GM23338 (cell line): ENCODE measurements around the gene TOP1. TPM values are rescaled to one million over a fixed set of nuclear protein-coding genes. Genes with fewer than 3 reads are reported as not detected.

Source experiments
- ATAC-seq: fragments of 200-7000 bp; cut with Tn5 transposase; 3 replicates; pipeline ENCODE4 v1.9.1; 2020
- DNase-seq: peaks from one replicate; pipeline ENCODE4 v3.0.0-alpha.2; 2015; ENCODE audit warnings: low spot score
- H2AFZ ChIP-seq: fragments of 200-600 bp; sonication (generic); 2 replicates; pipeline ENCODE4 v1.8.0; 2016; ENCODE audit warnings: antibody characterized with exemption, mild to moderate bottlenecking, moderate library complexity
- H3F3A ChIP-seq: fragments of 200-600 bp; sonication (generic); replicated peaks from 2 replicates; pipeline ENCODE4 v1.8.0; 2017; ENCODE audit warnings: antibody characterized with exemption, mixed run types, low read depth
- H3K27ac ChIP-seq: fragments of 200-600 bp; sonication (generic); 2 replicates; pipeline ENCODE4 v1.6.1; 2016; ENCODE audit warnings: low read depth
- H3K27me3 ChIP-seq: fragments of 200-600 bp; sonication (generic); 2 replicates; pipeline ENCODE4 v1.8.0; 2016; ENCODE audit warnings: mild to moderate bottlenecking, mixed run types, moderate library complexity; ENCODE audit not compliant: insufficient read depth
- H3K36me3 ChIP-seq: fragments of 200-600 bp; sonication (generic); 2 replicates; pipeline ENCODE4 v1.8.0; 2016; ENCODE audit warnings: mild to moderate bottlenecking; ENCODE audit not compliant: insufficient read depth
- H3K4me1 ChIP-seq: fragments of 200-600 bp; sonication (generic); 2 replicates; pipeline ENCODE4 v1.8.0; 2016; ENCODE audit warnings: mild to moderate bottlenecking, moderate library complexity; ENCODE audit not compliant: insufficient read depth
- H3K4me2 ChIP-seq: fragments of 200-600 bp; sonication (generic); 2 replicates; pipeline ENCODE4 v1.7.1; 2017; ENCODE audit warnings: mixed run types
- H3K4me3 ChIP-seq: fragments of 200-600 bp; sonication (generic); 2 replicates; pipeline ENCODE4 v1.6.1; 2016; ENCODE audit warnings: mixed run types
- H3K79me2 ChIP-seq: fragments of 200-600 bp; sonication (generic); replicated peaks from 2 replicates; pipeline ENCODE4 v1.8.0; 2017; ENCODE audit warnings: mild to moderate bottlenecking; ENCODE audit not compliant: insufficient read depth
- H3K9me2 ChIP-seq: fragments of 200-600 bp; sonication (generic); 2 replicates; pipeline ENCODE4 v1.8.0; 2017; ENCODE audit not compliant: insufficient read depth
- H4K20me1 ChIP-seq: fragments of 200-600 bp; sonication (generic); replicated peaks from 2 replicates; pipeline ENCODE4 v1.8.0; 2017; ENCODE audit warnings: mild to moderate bottlenecking; ENCODE audit not compliant: insufficient read depth
- H3K27ac Mint-ChIP-seq: 2 replicates; pipeline ENCODE4 v1.8.0; 2020; ENCODE audit warnings: inconsistent platforms, mild to moderate bottlenecking, moderate library complexity, mixed read lengths
- H3K27me3 Mint-ChIP-seq: 3 replicates; pipeline ENCODE4 v1.8.0; 2022; ENCODE audit warnings: low read depth, mild to moderate bottlenecking, moderate library complexity, mixed read lengths, inconsistent platforms; ENCODE audit not compliant: insufficient read depth, poor library complexity
- H3K36me3 Mint-ChIP-seq: 3 replicates; pipeline ENCODE4 v1.8.0; 2021; ENCODE audit warnings: low read depth, mild to moderate bottlenecking, inconsistent platforms, moderate library complexity, mixed read lengths
- H3K4me1 Mint-ChIP-seq: 3 replicates; pipeline ENCODE4 v1.8.0; 2020; ENCODE audit warnings: mild to moderate bottlenecking, inconsistent platforms, mixed read lengths
- H3K4me3 Mint-ChIP-seq: 3 replicates; pipeline ENCODE4 v1.8.0; 2021; ENCODE audit warnings: moderate library complexity, mild to moderate bottlenecking, inconsistent platforms, mixed read lengths
- H3K9me3 Mint-ChIP-seq: 3 replicates; pipeline ENCODE4 v1.8.0; 2020; ENCODE audit warnings: moderate library complexity, mild to moderate bottlenecking, inconsistent platforms, mixed read lengths
- CREB1 ChIP-seq: fragments of 250-450 bp; sonication (Bioruptor Pico); IDR thresholded peaks from 2 replicates; pipeline ENCODE4 v1.5.0; 2020; ENCODE audit warnings: low read depth, mild to moderate bottlenecking, moderate library complexity
- NANOG ChIP-seq: IDR thresholded peaks from 2 replicates; pipeline ENCODE4 v1.6.1; 2016; ENCODE audit warnings: antibody characterized with exemption, borderline replicate concordance
- ZNF114 ChIP-seq: fragments of 250-450 bp; sonication (Bioruptor Pico); IDR thresholded peaks from 2 replicates; pipeline ENCODE4 v1.5.0; 2020; ENCODE audit warnings: mild to moderate bottlenecking, moderate library complexity
- polyA plus RNA-seq: library from polyadenylated mRNA; unstranded; fragments of >200 nt; fragmentation: Nextera tagmentation; extraction: Ambion mirVana; gene quantifications from 2 replicates; pipeline ENCODE4 v1.2.1, GENCODE V29; 2016
- total RNA-seq: library from RNA; depleted of rRNA; stranded (reverse); fragments of >200 nt; shearing (Covaris generic); gene quantifications from 2 replicates; pipeline ENCODE4 v1.2.3, GENCODE V29; 2014
- TF ChIP-seq, protein P1 (sequence below): IDR thresholded peaks from 2 replicates; pipeline ENCODE4 v1.6.1; 2016; ENCODE audit warnings: antibody characterized with exemption
- TF ChIP-seq, protein P2 (sequence below): IDR thresholded peaks from one replicate; pipeline ENCODE4 v1.6.1; 2018; ENCODE audit warnings: antibody characterized with exemption; ENCODE audit not compliant: unreplicated experiment
- TF ChIP-seq, protein P3 (sequence below): fragments of 250-450 bp; sonication (Bioruptor Pico); IDR thresholded peaks from 2 replicates; pipeline ENCODE4 v1.5.0; 2020; ENCODE audit warnings: mild to moderate bottlenecking, moderate library complexity

TOP1 gene
- total and polyA plus RNA-seq, 2 experiments from 2014 or later = 62.4 to 101 TPM

DNA sequence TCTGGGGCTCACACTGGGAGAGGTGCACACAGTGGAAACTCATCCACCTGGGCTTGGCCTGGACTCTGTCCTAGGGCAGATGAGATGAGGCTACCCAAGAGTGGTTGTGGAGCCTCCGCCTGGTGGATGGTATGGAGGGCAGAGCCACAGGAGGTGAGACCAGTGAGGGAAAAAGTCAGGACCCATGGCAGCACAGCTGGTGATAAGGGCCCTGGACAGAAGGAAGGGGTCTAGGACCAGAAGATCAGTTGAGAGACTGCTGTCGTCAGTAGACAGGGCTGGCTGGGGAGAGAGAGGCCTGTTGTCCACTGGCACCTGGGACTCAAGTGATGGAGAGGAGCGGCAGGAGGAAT lies 138.5 kb downstream of the TOP1 start (continued):
- TF ChIP-seq, protein P1, sequence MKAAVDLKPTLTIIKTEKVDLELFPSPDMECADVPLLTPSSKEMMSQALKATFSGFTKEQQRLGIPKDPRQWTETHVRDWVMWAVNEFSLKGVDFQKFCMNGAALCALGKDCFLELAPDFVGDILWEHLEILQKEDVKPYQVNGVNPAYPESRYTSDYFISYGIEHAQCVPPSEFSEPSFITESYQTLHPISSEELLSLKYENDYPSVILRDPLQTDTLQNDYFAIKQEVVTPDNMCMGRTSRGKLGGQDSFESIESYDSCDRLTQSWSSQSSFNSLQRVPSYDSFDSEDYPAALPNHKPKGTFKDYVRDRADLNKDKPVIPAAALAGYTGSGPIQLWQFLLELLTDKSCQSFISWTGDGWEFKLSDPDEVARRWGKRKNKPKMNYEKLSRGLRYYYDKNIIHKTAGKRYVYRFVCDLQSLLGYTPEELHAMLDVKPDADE = no peak
- no peak for TF ChIP-seq ZNF114 (CRISPR knock-in tag)
- TF ChIP-seq, protein P2, sequence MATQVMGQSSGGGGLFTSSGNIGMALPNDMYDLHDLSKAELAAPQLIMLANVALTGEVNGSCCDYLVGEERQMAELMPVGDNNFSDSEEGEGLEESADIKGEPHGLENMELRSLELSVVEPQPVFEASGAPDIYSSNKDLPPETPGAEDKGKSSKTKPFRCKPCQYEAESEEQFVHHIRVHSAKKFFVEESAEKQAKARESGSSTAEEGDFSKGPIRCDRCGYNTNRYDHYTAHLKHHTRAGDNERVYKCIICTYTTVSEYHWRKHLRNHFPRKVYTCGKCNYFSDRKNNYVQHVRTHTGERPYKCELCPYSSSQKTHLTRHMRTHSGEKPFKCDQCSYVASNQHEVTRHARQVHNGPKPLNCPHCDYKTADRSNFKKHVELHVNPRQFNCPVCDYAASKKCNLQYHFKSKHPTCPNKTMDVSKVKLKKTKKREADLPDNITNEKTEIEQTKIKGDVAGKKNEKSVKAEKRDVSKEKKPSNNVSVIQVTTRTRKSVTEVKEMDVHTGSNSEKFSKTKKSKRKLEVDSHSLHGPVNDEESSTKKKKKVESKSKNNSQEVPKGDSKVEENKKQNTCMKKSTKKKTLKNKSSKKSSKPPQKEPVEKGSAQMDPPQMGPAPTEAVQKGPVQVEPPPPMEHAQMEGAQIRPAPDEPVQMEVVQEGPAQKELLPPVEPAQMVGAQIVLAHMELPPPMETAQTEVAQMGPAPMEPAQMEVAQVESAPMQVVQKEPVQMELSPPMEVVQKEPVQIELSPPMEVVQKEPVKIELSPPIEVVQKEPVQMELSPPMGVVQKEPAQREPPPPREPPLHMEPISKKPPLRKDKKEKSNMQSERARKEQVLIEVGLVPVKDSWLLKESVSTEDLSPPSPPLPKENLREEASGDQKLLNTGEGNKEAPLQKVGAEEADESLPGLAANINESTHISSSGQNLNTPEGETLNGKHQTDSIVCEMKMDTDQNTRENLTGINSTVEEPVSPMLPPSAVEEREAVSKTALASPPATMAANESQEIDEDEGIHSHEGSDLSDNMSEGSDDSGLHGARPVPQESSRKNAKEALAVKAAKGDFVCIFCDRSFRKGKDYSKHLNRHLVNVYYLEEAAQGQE = no peak

DNA sequence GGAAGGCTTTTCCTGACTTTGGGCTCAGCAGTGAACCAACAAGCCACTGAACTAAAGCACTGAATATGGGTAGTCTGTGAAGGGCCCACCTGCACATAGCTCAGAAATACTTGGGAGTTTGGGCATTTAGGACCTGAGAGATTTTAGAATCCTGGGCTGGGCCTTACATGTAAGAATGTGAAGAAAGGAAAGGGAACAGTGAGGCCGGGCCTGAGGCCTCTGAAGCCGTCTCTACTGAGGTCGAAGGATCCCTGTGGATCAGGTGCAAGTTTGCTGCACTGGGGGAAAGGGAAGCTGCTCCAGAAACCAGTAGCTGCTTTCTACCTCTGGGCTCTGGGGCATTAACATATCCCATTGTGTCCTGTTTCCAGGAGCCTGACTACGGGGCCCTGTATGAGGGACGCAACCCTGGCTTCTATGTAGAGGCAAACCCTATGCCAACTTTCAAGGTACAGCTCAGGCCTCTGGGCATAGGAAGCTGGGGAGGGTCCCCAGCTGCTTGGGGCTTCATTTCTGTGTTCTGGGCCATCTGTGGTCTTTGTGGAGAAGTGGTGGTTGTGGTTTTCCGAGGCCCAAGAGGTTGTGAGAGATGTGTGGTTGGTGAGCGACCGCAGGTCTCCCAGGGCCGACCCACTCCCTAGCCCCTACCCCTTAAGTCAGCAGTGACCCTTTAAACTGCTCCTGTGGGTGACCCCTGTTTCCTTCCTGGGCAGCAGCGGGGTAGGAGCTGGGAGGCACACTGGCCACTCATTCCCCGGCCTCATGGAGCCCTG lies 139.0 kb downstream of the TOP1 start:
- H3K36me3 ChIP-seq = peaks cover 19% of the 10 kb centered on the region
- no peak overlapping the region for H3K4me3 Mint-ChIP-seq
- H3K27ac Mint-ChIP-seq = no peak overlapping the region

More for the DNA sequence above, 139.0 kb downstream of the TOP1 start:
- Histone ChIP-seq H2AFZ (no peak overlapping the region), H3K79me2 (no peaks in the 10 kb centered on the region), H3K27me3 (no peaks in the 10 kb centered on the region), H3K4me2 (no peak overlapping the region), H3K4me3 (no peak overlapping the region), H3K27ac (no peak overlapping the region), H3F3A (peaks cover 3% of the 10 kb centered on the region; the same call in 1 of the 2 replicates), H3K4me1 (no peaks in the 10 kb centered on the region), H4K20me1 (peaks cover 3% of the 10 kb centered on the region), H3K9me2 (no peaks in the 10 kb centered on the region)
- H3K9me3 Mint-ChIP-seq = no peaks in the 10 kb centered on the region
- H3K36me3 Mint-ChIP-seq = peaks cover 93% of the 10 kb centered on the region
- DNase-seq = no peak
- ATAC-seq = peak; percentile 34; the same call in 2 of the 3 replicates
- H3K4me1 Mint-ChIP-seq = no peaks in the 10 kb centered on the region
- TF ChIP-seq ZNF114 (CRISPR knock-in tag) (no peak), NANOG (no peak), CREB1 (CRISPR knock-in tag) (no peak)
- TF ChIP-seq, protein P3, sequence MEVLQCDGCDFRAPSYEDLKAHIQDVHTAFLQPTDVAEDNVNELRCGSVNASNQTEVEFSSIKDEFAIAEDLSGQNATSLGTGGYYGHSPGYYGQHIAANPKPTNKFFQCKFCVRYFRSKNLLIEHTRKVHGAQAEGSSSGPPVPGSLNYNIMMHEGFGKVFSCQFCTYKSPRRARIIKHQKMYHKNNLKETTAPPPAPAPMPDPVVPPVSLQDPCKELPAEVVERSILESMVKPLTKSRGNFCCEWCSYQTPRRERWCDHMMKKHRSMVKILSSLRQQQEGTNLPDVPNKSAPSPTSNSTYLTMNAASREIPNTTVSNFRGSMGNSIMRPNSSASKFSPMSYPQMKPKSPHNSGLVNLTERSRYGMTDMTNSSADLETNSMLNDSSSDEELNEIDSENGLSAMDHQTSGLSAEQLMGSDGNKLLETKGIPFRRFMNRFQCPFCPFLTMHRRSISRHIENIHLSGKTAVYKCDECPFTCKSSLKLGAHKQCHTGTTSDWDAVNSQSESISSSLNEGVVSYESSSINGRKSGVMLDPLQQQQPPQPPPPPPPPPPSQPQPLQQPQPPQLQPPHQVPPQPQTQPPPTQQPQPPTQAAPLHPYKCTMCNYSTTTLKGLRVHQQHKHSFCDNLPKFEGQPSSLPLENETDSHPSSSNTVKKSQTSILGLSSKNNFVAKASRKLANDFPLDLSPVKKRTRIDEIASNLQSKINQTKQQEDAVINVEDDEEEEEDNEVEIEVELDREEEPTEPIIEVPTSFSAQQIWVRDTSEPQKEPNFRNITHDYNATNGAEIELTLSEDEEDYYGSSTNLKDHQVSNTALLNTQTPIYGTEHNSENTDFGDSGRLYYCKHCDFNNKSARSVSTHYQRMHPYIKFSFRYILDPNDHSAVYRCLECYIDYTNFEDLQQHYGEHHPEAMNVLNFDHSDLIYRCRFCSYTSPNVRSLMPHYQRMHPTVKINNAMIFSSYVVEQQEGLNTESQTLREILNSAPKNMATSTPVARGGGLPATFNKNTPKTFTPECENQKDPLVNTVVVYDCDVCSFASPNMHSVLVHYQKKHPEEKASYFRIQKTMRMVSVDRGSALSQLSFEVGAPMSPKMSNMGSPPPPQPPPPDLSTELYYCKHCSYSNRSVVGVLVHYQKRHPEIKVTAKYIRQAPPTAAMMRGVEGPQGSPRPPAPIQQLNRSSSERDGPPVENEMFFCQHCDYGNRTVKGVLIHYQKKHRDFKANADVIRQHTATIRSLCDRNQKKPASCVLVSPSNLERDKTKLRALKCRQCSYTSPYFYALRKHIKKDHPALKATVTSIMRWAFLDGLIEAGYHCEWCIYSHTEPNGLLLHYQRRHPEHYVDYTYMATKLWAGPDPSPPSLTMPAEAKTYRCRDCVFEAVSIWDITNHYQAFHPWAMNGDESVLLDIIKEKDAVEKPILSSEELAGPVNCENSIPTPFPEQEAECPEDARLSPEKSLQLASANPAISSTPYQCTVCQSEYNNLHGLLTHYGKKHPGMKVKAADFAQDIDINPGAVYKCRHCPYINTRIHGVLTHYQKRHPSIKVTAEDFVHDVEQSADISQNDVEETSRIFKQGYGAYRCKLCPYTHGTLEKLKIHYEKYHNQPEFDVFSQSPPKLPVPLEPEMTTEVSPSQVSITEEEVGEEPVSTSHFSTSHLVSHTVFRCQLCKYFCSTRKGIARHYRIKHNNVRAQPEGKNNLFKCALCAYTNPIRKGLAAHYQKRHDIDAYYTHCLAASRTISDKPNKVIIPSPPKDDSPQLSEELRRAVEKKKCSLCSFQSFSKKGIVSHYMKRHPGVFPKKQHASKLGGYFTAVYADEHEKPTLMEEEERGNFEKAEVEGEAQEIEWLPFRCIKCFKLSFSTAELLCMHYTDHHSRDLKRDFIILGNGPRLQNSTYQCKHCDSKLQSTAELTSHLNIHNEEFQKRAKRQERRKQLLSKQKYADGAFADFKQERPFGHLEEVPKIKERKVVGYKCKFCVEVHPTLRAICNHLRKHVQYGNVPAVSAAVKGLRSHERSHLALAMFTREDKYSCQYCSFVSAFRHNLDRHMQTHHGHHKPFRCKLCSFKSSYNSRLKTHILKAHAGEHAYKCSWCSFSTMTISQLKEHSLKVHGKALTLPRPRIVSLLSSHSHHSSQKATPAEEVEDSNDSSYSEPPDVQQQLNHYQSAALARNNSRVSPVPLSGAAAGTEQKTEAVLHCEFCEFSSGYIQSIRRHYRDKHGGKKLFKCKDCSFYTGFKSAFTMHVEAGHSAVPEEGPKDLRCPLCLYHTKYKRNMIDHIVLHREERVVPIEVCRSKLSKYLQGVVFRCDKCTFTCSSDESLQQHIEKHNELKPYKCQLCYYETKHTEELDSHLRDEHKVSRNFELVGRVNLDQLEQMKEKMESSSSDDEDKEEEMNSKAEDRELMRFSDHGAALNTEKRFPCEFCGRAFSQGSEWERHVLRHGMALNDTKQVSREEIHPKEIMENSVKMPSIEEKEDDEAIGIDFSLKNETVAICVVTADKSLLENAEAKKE (CRISPR knock-in tag) = no peak
- H3K27me3 Mint-ChIP-seq = peaks cover 14% of the 10 kb centered on the region
